C4-2B (cell line): Measurements from ENCODE around the gene HIF3A.

Source experiments
- CTCF ChIP-seq: fragments of 450-650 bp; conservative IDR thresholded peaks from 2 replicates; pipeline ENCODE4 v1.5.1; 2017; ENCODE audit warnings: mild to moderate bottlenecking
- ZFX ChIP-seq: fragments of 450-650 bp; IDR thresholded peaks from 2 replicates; pipeline ENCODE4 v1.6.1; 2017

GRCh38 chr19:46390121-46390858, 93.4 kb downstream of the HIF3A start:
- TF ChIP-seq ZFX (no peak), CTCF (no peak)
